ENCODE measurements around the gene USP40. TPM values are rescaled to one million over a fixed set of nuclear protein-coding genes. Genes with fewer than 3 reads are reported as not detected.

Gene USP40
- total RNA-seq, 2 experiments from 2014 or later = 0.51 to 1.7 TPM

GRCh38 chr2:233450864-233451575, 115.6 kb downstream of the USP40 start:
- Histone ChIP-seq H3K79me2 (ENCODE audit: insufficient read depth, low read depth, low read length) (no peaks in the 10 kb centered on the region), H3K4me3 (ENCODE audit: low read depth, low read length, poor library complexity, severe bottlenecking) (no peak overlapping the region), H3K9me3 (ENCODE audit: low read length) (no peaks in the 10 kb centered on the region), H2AFZ (ENCODE audit: low read length) (no peak overlapping the region), H4K20me1 (ENCODE audit: insufficient read depth, low read length) (no peaks in the 10 kb centered on the region), H3K27ac (ENCODE audit: low read depth, low read length, poor library complexity, severe bottlenecking) (no peak overlapping the region), H3K36me3 (ENCODE audit: insufficient read depth, low read length) (peaks cover 94% of the 10 kb centered on the region), H3K9me2 (ENCODE audit: insufficient read depth, low read length) (no peaks in the 10 kb centered on the region), H3K4me1 (ENCODE audit: insufficient read depth, low read length, poor library complexity, severe bottlenecking) (no peaks in the 10 kb centered on the region), H3K4me2 (ENCODE audit: low read length) (no peak overlapping the region)
- ChIA-PET POLR2A (no interaction called here), CTCF (ENCODE audit: unreplicated experiment) (no interaction called here)
- DNase-seq (ENCODE audit: low spot score) = no peak
- BruUV-seq (replicated peaks) = no TSS peak
- intact Hi-C loops (cut with micrococcal nuclease; ENCODE audit: unreplicated experiment) = no loop called here
- TF ChIP-seq EZH2phosphoT487 (IDR thresholded peaks at IDR 0.05; ENCODE audit: borderline replicate concordance, low read depth, low read length) (no peak), CTCF (conservative IDR thresholded peaks at IDR 0.05; ENCODE audit: low read length) (no peak)

- POLR2A ChIA-PET = no interaction called here
- TF ChIP-seq CTCF (conservative IDR thresholded peaks at IDR 0.05; ENCODE audit: low read length) = no peak
- TF ChIP-seq EZH2phosphoT487 (IDR thresholded peaks at IDR 0.05; ENCODE audit: borderline replicate concordance, low read depth, low read length) = no peak
- no peaks in the 10 kb centered on the region for H3K9me3 ChIP-seq (ENCODE audit: low read length)
- no peaks in the 10 kb centered on the region for H3K9me2 ChIP-seq (ENCODE audit: insufficient read depth, low read length)
- CTCF ChIA-PET (ENCODE audit: unreplicated experiment) = no interaction called here
- no peak overlapping the region for H3K27ac ChIP-seq (ENCODE audit: low read depth, low read length, poor library complexity, severe bottlenecking)
- H3K4me2 ChIP-seq (ENCODE audit: low read length) = no peak overlapping the region
- peaks cover 94% of the 10 kb centered on the region for H3K36me3 ChIP-seq (ENCODE audit: insufficient read depth, low read length)
- H3K79me2 ChIP-seq (ENCODE audit: insufficient read depth, low read depth, low read length) = no peaks in the 10 kb centered on the region
- no peaks in the 10 kb centered on the region for H4K20me1 ChIP-seq (ENCODE audit: insufficient read depth, low read length)
- no peak overlapping the region for H2AFZ ChIP-seq (ENCODE audit: low read length)
- intact Hi-C loops (cut with micrococcal nuclease; ENCODE audit: unreplicated experiment) = no loop called here
- no TSS peak for BruUV-seq (replicated peaks)
- DNase-seq (ENCODE audit: low spot score) = no peak
- H3K4me1 ChIP-seq (ENCODE audit: insufficient read depth, low read length, poor library complexity, severe bottlenecking) = no peaks in the 10 kb centered on the region
- no peak overlapping the region for H3K4me3 ChIP-seq (ENCODE audit: low read depth, low read length, poor library complexity, severe bottlenecking)
Observed at GRCh38 chr2:233449921-233450863, 116.4 kb downstream of the USP40 start.
